Stimulated activated CD4-positive, alpha-beta T cell treated with anti-CD3 and anti-CD28 coated beads, Interleukin-2, amount 100 ng/mL, for 24 hours (primary cell): ENCODE data around the gene MEF2C.
A peak's percentile ranks its signal among the peaks of the same experiment; 100 is the strongest.

ENCODE experiments used
- DNase-seq, 2 donors: peaks; one replicate each; pipeline ENCODE4 v3.0.0-alpha.2; 2020

Gene MEF2C

DNA sequence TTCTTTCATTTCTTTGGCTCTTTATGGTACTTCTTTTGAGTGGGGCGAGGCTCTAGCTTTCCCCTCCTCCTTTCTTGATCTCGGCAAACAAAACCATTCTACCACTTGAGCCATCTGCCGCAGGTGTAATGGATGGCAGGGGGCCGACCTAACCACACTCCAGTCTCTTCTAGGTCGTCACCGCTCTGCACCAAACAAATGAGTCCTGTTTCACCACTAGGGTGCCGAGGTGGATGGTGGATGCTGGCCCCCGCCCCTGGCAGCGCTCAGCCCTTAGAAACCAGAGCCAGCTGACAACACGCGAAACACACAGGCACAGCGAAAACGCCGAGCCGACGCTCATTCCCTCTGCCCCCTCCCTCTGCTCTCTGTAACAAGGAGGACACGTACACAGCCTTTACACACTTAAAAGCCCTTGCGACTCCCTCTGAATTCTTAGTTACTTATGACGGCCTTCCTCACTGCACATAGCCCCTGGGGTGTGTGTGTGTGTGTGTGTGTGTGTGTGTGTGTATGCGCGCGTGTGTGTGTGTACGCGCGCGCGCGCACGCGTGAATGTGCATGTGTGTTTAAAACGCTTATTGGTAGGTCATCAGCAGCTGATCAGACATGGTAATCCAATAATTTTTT is 199.4 kb downstream of the MEF2C start:
- DNase-seq = no peak

DNA sequence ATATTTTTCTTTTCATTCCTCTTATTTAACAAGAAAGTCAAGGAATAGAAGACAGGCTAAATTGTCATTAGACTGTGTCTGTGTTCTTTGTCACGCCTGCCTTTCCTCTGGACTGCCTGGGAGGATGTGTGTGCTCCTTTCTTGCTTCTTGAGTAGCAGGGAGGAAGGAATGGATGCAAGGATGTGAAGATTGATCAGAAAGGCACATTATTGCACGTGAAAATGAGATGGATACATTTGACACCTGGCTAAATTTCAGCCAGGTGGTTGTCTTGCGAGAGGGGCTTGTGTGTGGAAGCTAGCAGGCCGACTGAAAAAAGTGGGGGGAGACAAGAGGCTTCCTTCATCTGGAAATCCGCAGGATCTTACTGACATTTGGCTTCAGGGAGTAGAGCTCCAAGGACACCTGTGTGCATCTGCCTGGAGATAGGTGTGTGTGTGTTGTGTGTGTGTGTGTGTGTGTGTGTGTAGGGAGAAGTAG is 200.1 kb downstream of the MEF2C start:
- DNase-seq = no peak

DNA sequence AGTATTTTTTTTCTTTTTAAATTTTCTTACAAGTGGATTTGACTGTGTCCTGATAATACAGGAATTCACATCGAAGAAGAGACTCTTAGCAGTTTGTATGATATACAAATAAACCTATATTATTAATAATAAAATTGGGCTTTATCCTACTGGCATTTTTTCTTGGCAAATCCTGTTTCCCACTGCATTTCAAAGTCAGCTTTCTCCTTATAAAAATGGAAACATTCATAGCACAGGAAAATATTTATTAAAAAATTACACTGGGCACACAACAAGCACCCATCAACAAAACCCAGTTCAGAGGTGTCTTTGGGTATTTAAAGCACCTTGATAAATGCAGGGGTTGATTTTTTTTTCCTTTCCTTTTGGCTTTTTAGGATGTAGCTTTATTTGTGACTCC is 200.9 kb downstream of the MEF2C start:
- no peak for DNase-seq

DNA sequence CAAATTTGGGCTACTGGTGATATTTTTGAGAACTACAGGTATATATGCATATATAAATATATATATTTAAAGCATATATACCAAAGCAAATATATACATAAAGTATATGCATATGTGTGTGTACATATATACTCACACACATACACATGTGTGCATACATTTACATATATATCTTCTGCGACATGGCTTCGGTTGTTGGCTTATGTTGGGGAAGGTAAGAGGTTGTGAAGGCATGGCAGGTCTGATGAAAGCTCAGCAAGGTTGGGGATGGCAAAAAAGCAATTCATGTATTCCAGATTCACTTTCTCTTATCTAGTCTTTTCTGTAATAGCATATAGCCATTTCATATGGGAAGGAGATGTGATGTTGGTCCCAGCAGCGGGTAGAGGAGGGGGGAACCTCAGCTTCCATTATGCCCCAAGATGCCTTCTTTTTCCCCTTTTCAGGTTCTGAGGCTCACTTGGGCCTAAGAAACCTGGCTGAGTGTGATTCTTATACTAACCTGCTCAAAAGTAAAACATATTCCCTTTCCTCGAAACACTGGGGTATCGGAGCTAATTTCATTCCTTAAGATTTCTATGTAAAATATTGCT is 201.7 kb downstream of the MEF2C start:
- no peak for DNase-seq

DNA sequence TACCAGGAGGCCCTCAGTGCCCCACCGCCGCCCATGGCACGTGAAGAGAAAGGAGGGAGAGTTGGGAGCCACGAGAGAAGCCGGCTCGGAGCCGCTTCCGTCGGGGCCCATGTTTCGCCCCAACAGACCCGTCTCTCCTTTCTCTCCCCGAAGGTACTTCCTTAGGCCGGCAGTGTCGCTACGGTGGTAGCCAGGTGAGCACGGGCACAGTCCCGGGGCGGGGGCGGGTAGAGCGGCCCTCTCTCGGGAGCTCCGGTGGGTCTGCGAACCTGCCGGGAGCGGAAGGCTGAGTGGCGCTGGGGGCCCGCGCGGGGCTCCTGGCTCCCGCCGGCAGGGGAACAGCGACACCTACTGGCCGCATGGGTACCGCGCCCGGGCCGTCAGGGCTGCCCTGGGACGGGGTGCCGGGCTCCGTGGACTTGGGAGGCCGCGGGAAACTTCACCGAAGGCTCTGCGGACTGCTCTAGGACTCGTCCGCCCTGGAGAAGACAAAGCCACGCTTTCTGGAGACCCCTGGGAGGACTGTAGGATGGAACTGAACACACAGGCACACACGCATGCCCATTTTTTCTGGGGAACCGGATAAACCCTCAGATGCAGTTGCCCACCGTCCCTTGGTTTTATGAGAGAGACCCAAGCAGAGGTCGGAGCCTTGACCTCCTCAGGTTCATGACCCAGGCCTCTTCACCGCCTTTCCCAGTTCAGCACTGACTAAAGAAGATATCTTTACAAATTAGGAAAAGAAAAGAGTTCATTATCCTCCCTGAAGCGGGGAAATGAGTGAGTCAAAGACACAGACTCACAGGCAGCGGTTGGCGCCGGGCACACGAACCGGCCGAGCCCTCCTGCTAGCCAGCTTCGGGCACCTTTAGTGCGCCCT is 202.5 kb downstream of the MEF2C start:
- peak; percentile 82 to 86 for DNase-seq

DNA sequence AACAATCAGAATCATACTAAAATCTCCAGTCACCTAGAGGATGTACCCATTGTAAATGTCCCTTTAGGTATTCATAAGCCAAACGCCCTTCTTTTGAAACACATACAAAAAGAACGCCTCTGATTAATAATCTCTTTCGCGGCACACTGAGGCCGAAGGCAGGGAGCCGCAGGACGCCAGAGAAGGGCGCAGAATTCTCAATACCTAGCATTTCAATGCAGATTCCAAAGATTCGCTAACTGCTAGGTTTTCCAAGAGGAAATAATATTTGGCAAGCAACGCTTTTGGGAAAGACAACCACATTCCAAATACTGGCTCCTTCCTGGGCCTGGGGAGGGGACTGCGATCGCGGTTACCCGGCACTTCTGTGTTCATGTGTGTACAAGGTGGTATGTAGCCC is 203.3 kb downstream of the MEF2C start:
- DNase-seq = no peak

DNA sequence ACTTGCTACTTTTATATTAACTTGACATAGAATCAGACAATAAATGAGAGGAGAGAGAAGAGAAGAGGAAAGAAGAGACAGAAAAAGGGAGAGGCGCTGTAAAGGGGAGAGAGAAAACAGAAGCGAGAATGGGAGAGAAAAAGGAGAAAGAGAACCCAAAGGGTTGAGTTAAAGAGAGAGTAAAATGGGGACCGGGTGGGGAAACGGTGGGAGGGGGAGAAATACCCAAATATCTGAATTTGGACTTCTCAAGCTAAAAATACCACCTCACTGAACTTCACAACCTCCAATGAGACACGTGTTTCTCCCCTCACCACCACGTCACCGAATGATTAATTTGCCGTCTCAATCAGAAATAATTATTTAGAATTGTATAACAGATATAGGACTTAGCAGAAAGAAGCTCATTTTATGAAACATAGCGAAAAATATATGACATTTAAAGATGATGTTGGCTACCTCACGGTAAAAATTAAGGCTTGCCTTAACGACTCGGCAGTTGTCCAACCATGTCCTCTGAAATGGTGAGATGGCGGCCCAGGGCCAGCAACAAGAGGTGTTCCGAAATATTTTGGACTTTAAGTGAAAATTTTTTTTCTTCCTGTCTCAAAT is 204.1 kb downstream of the MEF2C start:
- no peak for DNase-seq

DNA sequence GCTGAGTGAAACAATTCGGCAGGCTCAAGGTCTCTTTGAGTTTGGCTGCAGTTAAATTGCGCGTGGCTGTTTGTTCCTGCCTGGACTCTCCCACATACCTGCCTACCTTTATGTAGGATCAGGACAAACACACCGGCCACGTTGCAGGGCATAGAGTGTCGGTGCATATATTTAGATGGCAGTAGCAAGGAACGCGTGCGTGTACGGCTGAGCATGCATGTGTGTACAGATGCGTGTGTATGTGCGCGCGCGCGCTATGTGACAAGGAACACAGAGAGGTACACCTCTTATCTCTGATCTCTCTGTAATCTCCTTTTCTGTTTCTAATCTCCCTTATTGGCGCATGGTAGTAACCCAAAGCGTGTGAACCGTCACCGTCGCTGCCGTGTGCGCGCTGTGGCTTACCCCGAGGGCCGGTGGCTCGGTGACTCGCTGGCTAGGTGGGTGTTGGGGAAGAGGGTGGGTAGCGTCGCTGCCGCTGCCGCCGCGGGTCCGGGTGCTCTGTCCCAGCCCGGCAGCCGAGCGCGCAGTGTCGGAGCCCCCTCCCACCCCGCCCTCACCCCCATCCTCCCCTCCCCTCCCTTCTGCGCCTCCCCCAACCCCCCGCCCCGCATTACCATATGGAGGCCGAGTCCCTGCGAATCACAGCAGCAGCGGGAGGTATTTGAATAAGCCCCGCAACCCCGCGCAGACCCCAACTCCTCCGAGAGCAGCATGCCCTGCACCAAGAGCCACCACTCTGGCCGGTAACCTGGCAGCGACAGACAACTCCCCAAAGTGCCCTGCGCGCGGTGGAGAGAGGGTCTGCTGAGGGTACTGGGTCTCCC is 204.8 kb downstream of the MEF2C start:
- DNase-seq = no peak

DNA sequence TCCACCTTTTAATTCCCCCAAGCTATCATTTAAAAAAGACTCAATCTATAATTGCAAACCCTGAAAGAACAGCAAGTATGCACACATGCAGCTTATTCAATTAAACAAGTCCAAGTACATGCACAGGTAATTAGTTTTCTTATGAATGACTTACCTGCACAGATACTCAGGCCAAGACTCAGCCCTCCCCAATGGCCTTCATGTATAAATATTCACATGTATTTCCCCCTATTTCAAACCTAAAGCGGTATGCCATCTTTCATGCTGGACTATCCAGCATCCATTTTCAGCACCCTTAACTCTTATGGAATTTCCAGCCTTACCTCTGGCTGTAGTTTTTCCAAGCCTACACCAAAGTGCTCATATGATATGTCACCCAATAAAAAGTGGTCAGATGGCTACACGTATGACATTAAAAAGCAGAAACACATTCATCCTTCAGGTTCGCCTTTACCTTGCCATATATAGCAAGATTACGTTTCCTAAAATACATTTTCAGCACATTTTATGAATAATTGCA is 205.5 kb downstream of the MEF2C start:
- DNase-seq = no peak

DNA sequence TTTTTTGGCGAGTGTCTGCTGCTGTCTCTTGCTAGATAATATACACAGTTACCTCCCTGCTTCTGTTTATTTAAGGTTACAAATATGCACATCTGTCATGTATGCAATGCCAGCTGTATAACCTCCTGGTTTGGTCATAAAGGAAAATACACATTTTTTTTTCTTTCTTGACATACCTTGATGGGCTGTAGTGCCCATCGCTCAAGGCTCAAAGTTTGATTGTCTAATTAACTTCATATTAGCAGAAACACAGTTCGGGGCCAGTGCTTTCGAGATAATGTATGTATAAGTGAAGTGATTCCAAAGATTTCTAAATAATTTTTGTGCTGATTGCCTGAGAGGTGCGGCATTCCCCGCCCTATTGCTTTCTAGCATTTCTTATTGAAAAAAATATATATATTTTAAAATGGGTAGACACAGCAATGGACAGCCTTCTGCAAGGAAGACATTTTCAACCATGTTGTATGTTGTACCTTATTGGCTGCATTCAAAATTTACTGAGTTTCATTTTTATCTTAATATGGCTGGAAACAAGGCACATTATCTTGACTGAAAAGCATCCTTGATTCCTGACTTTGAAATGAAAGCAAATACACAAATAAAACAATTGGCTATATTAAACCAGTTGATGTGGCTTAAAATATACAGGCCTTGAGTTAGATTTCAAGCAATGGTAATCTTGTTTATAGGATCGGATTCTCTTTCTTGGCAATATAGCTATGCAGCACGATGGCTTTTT is 206.2 kb downstream of the MEF2C start:
- DNase-seq = no peak

DNA sequence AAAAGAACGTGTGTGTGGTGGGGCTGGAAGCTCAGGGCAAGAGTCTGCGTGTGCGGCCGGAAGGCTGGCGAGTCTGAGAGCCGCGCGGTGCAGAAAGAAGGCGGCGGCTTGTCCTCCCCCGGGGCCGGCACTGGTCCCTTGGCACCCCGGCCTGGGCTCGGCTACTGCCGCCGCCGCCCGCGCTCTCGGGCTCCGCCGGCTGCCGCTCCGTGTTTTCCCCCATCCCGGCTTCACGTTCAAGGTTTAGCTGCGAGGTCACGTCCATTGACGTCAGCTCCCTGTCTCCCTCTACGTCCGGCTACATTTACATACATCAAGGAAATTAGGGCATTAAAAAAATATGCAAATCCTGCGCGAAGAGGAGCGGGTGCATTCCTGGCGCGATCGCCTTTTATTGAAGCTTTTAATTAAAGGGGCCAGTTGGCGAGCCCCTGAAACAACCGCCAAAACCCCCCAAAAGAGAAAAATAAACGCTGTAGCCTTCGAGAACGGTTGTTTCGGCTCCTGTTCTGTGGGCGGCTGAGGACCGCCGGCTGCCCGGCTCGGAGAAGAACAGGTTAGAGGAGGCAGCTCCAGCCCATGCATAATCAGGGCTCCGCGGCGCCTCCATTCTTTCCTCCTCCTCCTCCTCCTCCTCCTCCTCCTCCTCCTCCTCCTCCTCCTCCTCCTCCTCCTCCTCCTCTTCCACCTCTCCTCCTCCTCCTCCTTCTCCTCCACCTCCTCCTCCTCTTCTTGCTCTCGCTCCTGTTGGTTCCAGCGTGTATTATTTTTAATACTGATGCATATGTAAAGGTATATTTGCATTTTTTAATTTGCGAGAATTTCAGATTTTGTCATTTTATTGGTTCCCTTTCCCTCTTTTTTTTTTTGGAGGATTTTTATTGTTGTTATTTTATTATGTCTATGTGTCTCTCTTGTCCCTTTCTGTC is 207.0 kb downstream of the MEF2C start:
- DNase-seq = no peak

DNA sequence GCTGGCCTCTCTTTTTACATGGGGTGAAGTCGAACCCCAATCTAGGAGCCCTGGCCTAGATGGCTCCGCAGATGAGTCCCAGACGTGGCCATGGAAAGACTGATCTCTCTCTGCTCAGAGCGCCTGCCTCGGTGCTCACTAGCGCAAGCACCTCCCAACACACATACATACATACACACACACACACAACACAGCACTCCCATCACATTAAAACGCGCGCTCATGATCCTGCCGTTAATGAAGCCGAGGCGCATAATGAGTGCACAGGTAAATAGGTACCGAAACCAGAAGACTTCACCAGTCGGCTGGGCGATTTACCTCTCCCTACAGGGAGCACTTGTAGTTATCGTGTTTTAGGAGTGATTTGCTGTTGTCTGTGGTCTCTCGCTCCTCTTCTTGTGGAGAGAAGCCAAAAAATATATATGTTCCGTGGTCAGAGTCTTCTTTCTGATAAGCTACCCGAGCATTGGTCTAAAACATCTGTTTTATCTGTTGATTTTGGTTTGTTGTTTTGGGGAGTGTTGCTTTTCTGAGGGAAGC is 207.7 kb downstream of the MEF2C start:
- DNase-seq = no peak

DNA sequence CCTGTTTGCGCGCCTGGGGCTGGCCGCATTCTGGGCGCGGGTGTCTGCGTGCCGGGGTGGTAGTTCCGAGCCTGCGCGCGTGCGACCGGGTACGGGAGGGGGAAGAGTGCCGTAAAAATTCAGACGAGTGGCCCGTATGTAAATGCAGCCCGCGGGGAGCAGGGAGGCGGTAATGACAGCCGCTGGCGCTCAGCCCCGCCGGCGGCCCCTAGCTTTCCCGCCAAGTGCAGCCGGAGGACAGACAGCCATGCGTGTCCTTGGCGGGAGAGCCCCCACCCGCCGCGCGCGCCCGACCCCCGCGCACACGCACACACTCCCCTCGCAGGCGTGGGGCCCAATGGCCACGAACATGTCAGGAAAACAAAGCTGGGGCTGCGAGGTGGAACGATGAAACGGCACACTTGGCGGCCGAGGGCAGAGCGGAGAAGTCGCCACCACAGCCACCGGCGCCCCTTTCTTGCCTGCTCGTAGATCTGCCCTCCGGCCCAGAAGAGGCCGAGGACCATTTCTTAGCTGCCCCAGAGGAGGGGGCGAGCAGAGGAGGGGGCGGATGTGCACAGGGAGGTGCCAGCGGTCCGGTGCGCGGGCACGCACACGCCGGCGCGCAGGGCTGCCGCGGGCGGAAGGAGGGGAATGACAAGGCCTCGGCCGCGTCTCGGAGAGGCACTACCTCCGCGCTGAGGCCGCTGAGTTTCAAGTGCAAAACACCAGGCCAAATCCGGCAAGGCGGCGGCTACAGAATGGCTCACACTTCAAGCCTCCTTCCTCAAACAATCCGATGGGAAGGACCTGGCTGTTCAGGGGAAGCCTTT is 208.4 kb downstream of the MEF2C start:
- peak in 1 of 2 donors; percentile 53 for DNase-seq

DNA sequence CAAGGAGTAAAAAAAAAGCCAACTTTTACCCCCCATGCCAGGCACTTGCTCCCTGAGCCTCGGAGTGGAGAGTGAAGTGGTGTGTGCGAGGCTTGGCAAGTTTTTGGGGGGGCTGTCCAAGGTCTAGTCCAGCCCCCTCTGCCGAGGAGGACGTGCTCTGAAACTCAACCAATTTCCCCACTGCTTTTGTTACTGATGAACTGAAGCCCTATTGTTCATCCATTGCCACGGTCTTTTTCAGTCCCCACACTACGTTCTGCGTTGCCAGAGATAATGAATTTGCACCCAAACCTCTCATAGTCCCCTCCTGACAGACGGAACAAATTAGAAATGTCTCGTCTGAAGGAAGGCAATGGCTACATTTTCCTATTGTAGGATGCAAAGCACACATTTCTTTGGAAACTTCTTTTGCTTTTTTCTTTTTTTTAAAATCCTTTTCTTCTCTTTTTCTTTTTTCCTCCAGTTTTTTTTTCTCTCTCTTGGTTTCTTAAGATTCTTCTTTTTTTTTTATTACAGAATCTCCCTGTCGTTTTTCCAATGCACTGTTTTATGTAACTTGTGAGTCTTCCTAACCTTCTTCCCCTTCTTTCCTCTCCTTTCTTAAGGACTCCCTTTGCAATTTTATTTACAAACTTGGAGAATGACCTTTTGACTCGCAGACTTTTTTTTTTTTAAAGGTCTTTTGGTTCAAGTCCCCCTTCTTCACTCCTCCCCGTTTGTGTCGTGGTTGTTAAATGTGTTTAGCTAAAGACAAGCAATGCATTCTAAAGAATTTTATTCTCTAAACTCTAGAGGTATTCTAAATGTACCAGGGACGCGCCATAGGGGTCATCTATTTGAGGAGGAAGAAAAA is 209.5 kb downstream of the MEF2C start:
- DNase-seq = no peak

DNA sequence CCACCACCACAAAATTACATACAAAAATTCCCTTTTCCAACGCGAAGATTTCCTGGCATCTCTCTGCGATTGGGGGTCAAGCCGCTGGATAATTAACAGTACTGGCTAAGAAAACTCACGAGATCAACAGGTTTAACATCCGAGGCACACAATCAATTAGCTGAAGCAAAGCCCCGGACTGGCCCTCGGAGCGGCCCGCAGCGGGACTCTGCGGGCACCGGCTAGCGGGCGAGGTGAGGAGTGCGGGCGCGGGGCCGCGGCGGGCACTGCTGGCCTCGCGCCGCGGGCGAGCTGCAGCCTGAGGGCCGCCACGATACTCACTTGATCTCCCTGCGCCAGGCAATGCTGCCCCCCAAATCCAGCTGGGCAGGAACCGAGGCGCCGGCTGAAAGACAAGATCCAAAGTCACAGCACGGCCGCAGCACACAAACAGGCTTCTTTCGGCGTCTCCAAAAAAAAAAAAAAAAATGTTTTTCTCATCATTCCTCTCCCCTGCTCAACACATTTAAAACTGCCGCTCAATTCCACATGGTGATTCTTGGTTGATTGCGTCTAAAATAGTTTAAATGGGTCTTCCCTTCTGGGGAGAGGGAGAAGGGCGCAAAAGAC is 210.2 kb downstream of the MEF2C start:
- DNase-seq = no peak

DNA sequence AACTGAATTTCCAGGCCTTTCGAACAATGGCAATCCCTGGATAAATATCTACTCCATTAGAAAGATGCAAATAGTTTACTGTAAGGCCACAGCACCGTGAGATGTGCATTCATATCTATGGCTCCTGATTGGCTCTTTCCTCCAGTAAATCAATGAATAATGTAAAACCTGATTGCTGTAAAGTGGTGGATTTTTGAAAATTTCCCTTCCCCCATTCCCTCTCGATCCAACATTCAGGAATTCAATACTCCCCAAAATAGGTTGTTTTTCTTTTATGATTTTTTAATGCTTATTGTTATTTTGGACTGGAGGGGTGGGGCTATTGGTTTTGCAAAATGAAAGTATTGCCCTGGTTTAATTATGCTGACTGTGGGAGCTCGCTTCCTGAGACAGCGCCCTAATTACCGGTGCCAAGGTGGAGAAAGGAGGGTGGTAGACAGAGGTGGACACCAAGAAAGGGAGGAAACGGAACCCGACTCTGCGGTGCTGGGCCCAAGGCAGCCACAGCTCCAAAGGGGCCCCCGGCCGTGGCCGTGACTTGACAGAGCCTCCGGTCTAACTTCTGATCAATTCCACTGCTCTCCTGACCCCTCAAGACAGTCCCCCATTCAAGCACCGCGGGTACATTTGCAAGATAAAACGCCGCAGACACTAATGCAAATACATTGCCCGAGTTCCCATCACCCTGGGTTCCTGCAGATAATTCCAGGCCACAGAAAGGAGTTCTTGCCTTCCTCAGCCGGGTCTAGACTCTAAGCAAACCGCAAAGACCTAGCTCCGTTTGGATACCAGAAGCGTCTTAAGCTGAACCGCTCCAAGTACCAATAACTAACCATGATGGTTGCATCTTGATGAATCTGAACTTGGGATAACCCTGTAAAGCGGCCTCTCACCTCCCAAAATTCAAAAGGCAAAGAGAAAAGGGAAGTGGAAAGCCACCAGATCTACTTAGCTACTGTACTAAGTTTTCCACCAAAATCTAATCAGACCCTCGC is 211.2 kb downstream of the MEF2C start:
- no peak for DNase-seq
